Tibial nerve (tissue), 4 donors: ENCODE results near the gene MUC5AC. TPM values are rescaled to one million over a fixed set of nuclear protein-coding genes. Genes with fewer than 3 reads are reported as not detected.

ENCODE experiments used
- DNase-seq, 2 donors: peaks; one replicate each; pipeline ENCODE4 v3.0.0-alpha.2; 2019; ENCODE audit warnings: low spot score in 2 of 2
- H3K27ac ChIP-seq, 4 donors: fragments of 200-600 bp; sonication (generic) in 3 of 4; one replicate each; pipeline ENCODE4 v1.5.1; 2017 to 2019; ENCODE audit warnings: mild to moderate bottlenecking in 1 of 4
- H3K27me3 ChIP-seq, 2 donors: fragments of 200-600 bp; sonication (generic) in 1 of 2; one replicate each; pipeline versions ENCODE4 v1.5.1 to v1.6.0; 2017 to 2019
- H3K36me3 ChIP-seq, 3 donors: fragments of 200-600 bp; sonication (generic); one replicate each; pipeline ENCODE4 v1.5.1; 2018 to 2019
- H3K4me1 ChIP-seq, 4 donors: fragments of 200-600 bp; sonication (generic) in 3 of 4; one replicate each; pipeline ENCODE4 v1.5.1; 2017 to 2019
- H3K4me3 ChIP-seq, 4 donors: fragments of 200-600 bp; sonication (generic) in 3 of 4; one replicate each; pipeline ENCODE4 v1.5.1; 2017 to 2019; ENCODE audit warnings: mild to moderate bottlenecking in 1 of 4, moderate library complexity in 1 of 4
- H3K9me3 ChIP-seq, 4 donors: fragments of 200-600 bp; sonication (generic) in 3 of 4; one replicate each; pipeline ENCODE4 v1.5.1; 2017 to 2019
- EP300 ChIP-seq, 2 donors: sonication (generic); formaldehyde crosslinking; IDR thresholded peaks; one replicate each; pipeline ENCODE4 v1.6.1; 2017; ENCODE audit warnings: antibody characterized with exemption in 2 of 2, mild to moderate bottlenecking in 1 of 2
- POLR2A ChIP-seq, 2 donors: fragments of 450-650 bp; IDR thresholded peaks; one replicate each; pipeline ENCODE4 v1.6.1; 2017; ENCODE audit warnings: antibody characterized with exemption in 2 of 2, mild to moderate bottlenecking in 2 of 2, moderate library complexity in 2 of 2
- WGBS, 2 donors: methylation state at CpG; one replicate each; pipeline ENCODE4 v1.1.5; 2018; 5-methylcytosine and 5-hydroxymethylcytosine counted together
- total RNA-seq, 4 donors: library from RNA; depleted of rRNA; stranded (reverse); fragments of >200 nt; gene quantifications; one replicate each; pipeline ENCODE4 v1.1.0, GENCODE V29; 2016
- TF ChIP-seq, protein P1 (sequence below), 5 experiments: fragments of 200-600 bp in 3 of 5; fragments of 450-650 bp in 2 of 5; sonication (generic) in 3 of 5; IDR thresholded peaks; one replicate each; pipeline ENCODE4 v1.5.1; 2016 to 2019; ENCODE audit warnings: antibody characterized with exemption in 5 of 5, mild to moderate bottlenecking in 3 of 5, moderate library complexity in 2 of 5

Gene MUC5AC
- total RNA-seq, 4 donors from 2014 or later = not detected

- Histone ChIP-seq H3K27ac (peak overlapping the region in 1 of 4 donors; percentile 68), H3K9me3 (no peaks in the 10 kb centered on the region), H3K27me3 (peaks cover 0 to 35% of the 10 kb centered on the region in 2 donors), H3K4me3 (no peak overlapping the region), H3K36me3 (no peaks in the 10 kb centered on the region), H3K4me1 (peaks cover 0 to 29% (median 0%) of the 10 kb centered on the region in 4 donors)
- no peak for DNase-seq
- TF ChIP-seq POLR2A (IDR thresholded peaks at IDR 0.05) (no peak), EP300 (IDR thresholded peaks at IDR 0.05) (no peak)
- TF ChIP-seq, protein P1, sequence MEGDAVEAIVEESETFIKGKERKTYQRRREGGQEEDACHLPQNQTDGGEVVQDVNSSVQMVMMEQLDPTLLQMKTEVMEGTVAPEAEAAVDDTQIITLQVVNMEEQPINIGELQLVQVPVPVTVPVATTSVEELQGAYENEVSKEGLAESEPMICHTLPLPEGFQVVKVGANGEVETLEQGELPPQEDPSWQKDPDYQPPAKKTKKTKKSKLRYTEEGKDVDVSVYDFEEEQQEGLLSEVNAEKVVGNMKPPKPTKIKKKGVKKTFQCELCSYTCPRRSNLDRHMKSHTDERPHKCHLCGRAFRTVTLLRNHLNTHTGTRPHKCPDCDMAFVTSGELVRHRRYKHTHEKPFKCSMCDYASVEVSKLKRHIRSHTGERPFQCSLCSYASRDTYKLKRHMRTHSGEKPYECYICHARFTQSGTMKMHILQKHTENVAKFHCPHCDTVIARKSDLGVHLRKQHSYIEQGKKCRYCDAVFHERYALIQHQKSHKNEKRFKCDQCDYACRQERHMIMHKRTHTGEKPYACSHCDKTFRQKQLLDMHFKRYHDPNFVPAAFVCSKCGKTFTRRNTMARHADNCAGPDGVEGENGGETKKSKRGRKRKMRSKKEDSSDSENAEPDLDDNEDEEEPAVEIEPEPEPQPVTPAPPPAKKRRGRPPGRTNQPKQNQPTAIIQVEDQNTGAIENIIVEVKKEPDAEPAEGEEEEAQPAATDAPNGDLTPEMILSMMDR (IDR thresholded peaks at IDR 0.05) = no peak
- 81 to 83% methylated on average over 13 to 27 of the region's 29 CpGs for WGBS, 2 donors
These were observed 67.9 kb downstream of the MUC5AC start for GRCh38 chr11:1225386-1226225.

DNA sequence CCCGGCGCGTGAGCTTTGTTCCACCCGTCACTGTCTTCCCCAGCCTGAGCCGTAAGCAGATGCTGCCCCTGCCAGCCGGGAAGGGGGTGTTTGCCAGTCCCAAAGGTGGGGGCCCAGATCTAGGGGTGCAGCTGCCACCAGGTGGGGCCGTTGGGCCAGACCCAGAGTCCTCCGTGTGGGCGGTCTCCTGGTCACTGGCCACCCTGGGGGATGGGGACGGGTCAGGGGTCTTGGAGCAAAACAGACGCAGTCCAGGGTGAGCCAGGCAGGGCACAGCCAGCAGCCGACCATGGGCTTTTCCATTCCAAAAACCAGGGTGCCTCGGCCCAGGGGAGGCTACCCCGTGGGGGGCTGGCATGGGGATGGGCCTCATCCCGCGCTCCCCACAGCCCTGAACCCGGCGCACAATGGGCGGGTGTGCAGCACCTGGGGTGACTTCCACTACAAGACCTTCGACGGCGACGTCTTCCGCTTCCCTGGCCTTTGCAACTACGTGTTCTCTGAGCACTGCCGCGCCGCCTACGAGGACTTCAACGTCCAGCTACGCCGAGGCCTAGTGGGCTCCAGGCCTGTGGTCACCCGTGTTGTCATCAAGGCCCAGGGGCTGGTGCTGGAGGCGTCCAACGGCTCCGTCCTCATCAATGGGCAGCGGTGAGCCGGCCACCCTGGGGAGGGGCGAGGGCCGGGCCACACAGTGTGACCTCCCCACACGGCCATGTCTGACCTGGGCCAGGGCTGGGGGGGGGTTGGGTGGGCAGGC lies 68.7 kb downstream of the MUC5AC start:
- no peaks in the 10 kb centered on the region for H3K9me3 ChIP-seq
- no peak overlapping the region for H3K27ac ChIP-seq
- H3K27me3 ChIP-seq = peaks cover 0 to 28% of the 10 kb centered on the region in 2 donors
- no peaks in the 10 kb centered on the region for H3K36me3 ChIP-seq
- 78 to 86% methylated on average over 15 to 33 of the region's 41 CpGs for WGBS, 2 donors
- no peak overlapping the region for H3K4me3 ChIP-seq
- no peak for DNase-seq
- no peak for TF ChIP-seq POLR2A (IDR thresholded peaks at IDR 0.05)
- H3K4me1 ChIP-seq = peaks cover 0 to 29% (median 0%) of the 10 kb centered on the region in 4 donors

- TF ChIP-seq, protein P1 (IDR thresholded peaks at IDR 0.05) = no peak
- TF ChIP-seq POLR2A (IDR thresholded peaks at IDR 0.05) (no peak), EP300 (IDR thresholded peaks at IDR 0.05) (no peak)
- DNase-seq = no peak
- H3K9me3 ChIP-seq = no peaks in the 10 kb centered on the region
- H3K27me3 ChIP-seq = peaks cover 0 to 28% of the 10 kb centered on the region in 2 donors
- H3K36me3 ChIP-seq = no peaks in the 10 kb centered on the region
- 48 to 58% methylated on average over 7 to 9 of the region's 23 CpGs for WGBS, 2 donors
- H3K4me3 ChIP-seq = no peak overlapping the region
- no peak overlapping the region for H3K27ac ChIP-seq
- H3K4me1 ChIP-seq = peaks cover 0 to 29% (median 0%) of the 10 kb centered on the region in 4 donors
These were observed 69.3 kb downstream of the MUC5AC start for GRCh38 chr11:1226986-1227550.

DNA sequence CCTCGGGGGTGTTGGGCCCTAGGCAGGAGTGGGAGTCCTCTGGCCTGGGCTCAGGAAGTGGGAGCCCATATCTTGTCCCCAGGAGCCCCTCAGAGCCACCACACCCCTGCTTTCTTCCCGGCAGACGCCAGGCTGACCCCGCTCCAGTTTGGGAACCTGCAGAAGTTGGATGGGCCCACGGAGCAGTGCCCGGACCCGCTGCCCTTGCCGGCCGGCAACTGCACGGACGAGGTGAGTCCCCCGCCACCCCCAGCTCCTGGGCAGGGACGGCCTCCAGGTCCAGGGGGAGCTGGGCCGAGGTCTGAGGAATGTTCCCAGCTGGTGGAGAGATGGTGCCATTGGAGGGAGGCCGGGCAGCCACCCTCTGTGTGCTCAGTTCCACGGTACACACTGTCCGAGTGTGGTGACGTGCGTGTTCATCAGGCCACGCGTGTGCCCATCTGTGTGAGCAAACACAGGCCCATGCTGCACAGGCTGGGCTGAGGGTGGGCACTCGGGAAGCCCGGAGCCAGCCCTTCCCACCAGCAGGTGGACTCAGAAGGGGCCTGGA lies 69.9 kb downstream of the MUC5AC start:
- no peaks in the 10 kb centered on the region for H3K9me3 ChIP-seq
- H3K36me3 ChIP-seq = no peaks in the 10 kb centered on the region
- DNase-seq = no peak
- H3K4me3 ChIP-seq = no peak overlapping the region
- peaks cover 0 to 29% (median 0%) of the 10 kb centered on the region in 4 donors for H3K4me1 ChIP-seq
- H3K27ac ChIP-seq = no peak overlapping the region
- 85 to 96% methylated on average over 4 to 7 of the region's 23 CpGs for WGBS, 2 donors
- TF ChIP-seq, protein P1 (IDR thresholded peaks at IDR 0.05) = no peak
- TF ChIP-seq POLR2A (IDR thresholded peaks at IDR 0.05) (no peak), EP300 (IDR thresholded peaks at IDR 0.05) (no peak)
- H3K27me3 ChIP-seq = peaks cover 0 to 25% of the 10 kb centered on the region in 2 donors

GRCh38 chr11:1228101-1228821 lies 70.5 kb downstream of the MUC5AC start:
- no peak for TF ChIP-seq POLR2A (IDR thresholded peaks at IDR 0.05)
- TF ChIP-seq EP300 (IDR thresholded peaks at IDR 0.05) = no peak
- no peaks in the 10 kb centered on the region for H3K36me3 ChIP-seq
- no peak overlapping the region for H3K4me3 ChIP-seq
- no peaks in the 10 kb centered on the region for H3K9me3 ChIP-seq
- DNase-seq = no peak
- 56 to 60% methylated on average over 1 to 3 of the region's 31 CpGs for WGBS, 2 donors
- no peak overlapping the region for H3K27ac ChIP-seq
- peaks cover 0 to 18% of the 10 kb centered on the region in 2 donors for H3K27me3 ChIP-seq
- peaks cover 0 to 27% (median 0%) of the 10 kb centered on the region in 4 donors for H3K4me1 ChIP-seq
